KOPT-K1 (cell line): Measurements from ENCODE around the gene CLDN15.
"Not testable (repeated sequence)": the region's sequence is repeated elsewhere in the genome, so short reads cannot be mapped to it uniquely, and the experiment has no call there.

ENCODE experiments used
- H3K27ac ChIP-seq: fragments of 200-600 bp; sonication (generic); 2 replicates; pipeline ENCODE4 v1.5.1; 2016; ENCODE audit warnings: antibody characterized with exemption, mild to moderate bottlenecking, low read depth, low read length; ENCODE audit not compliant: poor library complexity, severe bottlenecking
- H3K36me3 ChIP-seq: fragments of 200-600 bp; sonication (generic); 2 replicates; pipeline ENCODE4 v1.5.1; 2017; ENCODE audit warnings: antibody characterized with exemption, mild to moderate bottlenecking, low read length, moderate library complexity; ENCODE audit not compliant: insufficient read depth
- H3K9me3 ChIP-seq: fragments of 200-600 bp; sonication (generic); 2 replicates; pipeline ENCODE4 v1.5.1; 2017; ENCODE audit warnings: antibody characterized with exemption, low read length, mild to moderate bottlenecking; ENCODE audit not compliant: insufficient read depth, poor library complexity, severe bottlenecking

Gene CLDN15

DNA sequence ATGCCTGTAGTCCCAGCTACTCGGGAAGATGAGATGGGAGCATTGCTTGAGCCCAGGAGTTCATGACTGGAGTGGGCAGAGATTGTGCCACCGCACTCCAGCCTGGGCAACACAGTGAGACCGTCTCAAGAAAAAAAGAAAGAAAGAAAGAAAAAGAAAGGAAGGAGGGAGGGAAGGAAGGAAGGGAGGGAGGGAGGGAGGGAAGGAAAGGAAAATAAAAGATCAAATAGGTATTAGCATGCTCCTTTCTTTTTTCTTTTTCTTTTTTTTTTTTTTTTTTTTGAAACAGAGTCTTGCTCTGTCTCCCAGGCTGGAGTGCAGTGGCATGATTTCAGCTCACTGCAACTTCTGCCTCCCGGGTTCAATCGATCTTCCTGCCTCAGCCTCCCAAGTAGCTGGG lies 15.6 kb upstream of the CLDN15 start:
- H3K27ac ChIP-seq, H3K9me3 ChIP-seq: not testable (repeated sequence)
- peaks cover 16% of the 10 kb centered on the region for H3K36me3 ChIP-seq

DNA sequence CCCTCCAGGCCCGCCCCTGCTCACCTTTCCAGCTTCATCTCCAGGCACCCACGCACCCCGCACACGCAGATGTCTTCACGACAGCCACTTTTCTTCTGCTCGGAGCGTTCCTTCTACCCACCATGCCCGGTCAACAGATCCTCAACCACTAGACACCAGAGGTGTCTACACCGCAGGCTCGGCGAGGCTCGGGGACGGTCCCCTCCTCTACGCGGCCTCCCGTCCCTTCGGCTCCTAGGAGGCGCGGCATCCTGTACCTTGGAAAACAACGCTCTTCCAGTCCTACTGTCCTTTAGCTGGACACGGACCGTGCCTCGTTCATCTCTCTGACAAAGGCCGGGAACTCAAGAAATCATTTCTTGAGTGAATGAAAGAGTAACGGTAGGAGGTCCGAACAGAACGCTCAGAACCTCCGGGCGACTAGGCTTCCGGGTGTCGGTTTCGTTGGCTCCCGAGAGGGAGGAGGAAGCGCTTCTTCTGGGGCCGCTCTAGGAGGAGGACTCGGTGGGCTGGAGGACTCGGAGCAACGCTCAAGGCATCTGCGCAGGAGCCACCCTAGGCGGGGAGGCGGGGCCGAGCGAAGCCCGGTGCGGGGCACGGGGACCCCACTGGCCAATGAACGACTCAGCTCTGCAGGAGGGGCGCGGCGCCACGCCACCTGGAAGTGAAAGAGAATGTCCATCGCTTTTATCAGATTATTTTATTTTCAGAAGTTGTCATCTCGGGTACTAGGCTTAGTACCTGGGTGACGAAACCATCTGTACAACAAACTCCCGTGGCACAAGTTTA lies 14.5 kb upstream of the CLDN15 start:
- peaks cover 19% of the 10 kb centered on the region for H3K36me3 ChIP-seq
- no peaks in the 10 kb centered on the region for H3K9me3 ChIP-seq
- peak overlapping the region; percentile 76 for H3K27ac ChIP-seq

- H3K36me3 ChIP-seq = peaks cover 26% of the 10 kb centered on the region
- no peak overlapping the region for H3K27ac ChIP-seq
- H3K9me3 ChIP-seq = no peaks in the 10 kb centered on the region
Observed at GRCh38 chr7:101250324-101250723, 12.7 kb upstream of the CLDN15 start.

DNA sequence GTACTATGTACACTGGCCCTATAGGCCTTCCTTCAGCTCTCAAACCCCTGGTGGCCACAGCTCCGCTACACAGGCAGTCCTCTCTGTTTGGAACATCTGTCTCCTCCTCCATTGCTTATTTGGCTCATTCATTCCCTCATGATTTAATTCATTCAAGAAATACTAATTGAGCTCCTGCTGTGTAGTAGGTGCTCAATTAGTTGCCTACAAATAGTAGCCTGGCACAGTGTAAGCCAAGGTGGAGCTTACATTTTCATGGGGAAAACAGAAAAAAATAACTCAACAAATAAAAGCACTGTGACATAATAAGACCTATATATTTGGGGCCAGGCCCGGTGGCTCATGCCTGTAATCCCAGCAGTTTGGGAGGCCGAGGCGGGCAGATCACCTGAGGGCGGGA lies 10.7 kb upstream of the CLDN15 start:
- Histone ChIP-seq H3K36me3 (peaks cover 30% of the 10 kb centered on the region), H3K9me3 (no peaks in the 10 kb centered on the region), H3K27ac (no peak overlapping the region)

- Histone ChIP-seq H3K36me3 (peaks cover 56% of the 10 kb centered on the region), H3K9me3 (no peaks in the 10 kb centered on the region), H3K27ac (peak overlapping the region; percentile 81)
Observed at GRCh38 chr7:101245147-101245668, 7.6 kb upstream of the CLDN15 start.

DNA sequence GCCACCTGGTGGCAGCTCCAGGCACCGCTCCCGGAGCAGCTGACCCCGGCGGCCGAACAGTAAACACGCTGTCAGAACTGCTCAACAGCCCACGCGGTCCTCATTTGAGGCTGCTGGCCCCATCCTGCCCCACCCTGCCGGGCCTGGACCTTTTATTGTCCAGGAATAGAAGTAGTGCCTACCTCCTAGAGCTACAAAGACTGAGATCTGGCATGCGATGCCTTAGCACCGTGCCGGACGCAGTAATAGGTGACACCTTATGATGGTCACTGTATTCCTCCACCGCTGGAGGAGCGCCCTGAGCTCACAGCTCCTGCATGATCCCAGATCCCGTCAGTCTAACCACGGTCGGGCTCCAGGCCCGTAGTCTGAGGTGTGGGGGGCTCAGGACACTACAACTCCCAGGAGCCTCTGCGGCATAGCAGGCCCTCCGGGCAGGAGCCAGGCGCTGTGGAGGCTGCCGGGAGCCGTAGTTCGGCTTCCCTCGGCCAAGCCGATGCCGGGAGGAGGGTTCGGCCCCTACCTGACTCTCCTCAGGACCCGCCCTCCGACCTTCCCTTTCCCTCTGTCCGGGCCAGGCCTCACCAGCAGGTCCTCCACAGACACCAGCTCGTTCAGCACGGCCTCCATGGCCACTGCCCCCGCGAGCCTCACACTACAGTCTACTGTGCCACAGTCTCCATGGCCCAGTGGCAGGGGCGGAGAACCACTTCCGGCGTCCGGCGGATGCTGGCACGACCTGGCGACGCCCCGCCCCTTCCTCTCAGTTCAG lies 7.0 kb upstream of the CLDN15 start, which contains the start of gene FIS1:
Gene FIS1 (minus strand): TSS at position 707 of the 772 bp plus-strand sequence. CDS start 77 bp downstream, at position 630.
- H3K27ac ChIP-seq = peak within 1 kb of the TSS; percentile 81
- no peaks in the 10 kb centered on the region for H3K9me3 ChIP-seq
- H3K36me3 ChIP-seq = peaks cover 57% of the 10 kb centered on the region

- Histone ChIP-seq H3K27ac (peak overlapping the region; percentile 81), H3K36me3 (peaks cover 56% of the 10 kb centered on the region), H3K9me3 (no peaks in the 10 kb centered on the region)
Observed at GRCh38 chr7:101243646-101244374, 6.2 kb upstream of the CLDN15 start.

- no peaks in the 10 kb centered on the region for H3K9me3 ChIP-seq
- H3K36me3 ChIP-seq = peaks cover 68% of the 10 kb centered on the region
- H3K27ac ChIP-seq = no peak overlapping the region
Observed at GRCh38 chr7:101241443-101242349, 4.1 kb upstream of the CLDN15 start.

GRCh38 chr7:101241015-101241363 lies 3.4 kb upstream of the CLDN15 start:
- Histone ChIP-seq H3K27ac (no peak overlapping the region), H3K36me3 (peaks cover 73% of the 10 kb centered on the region), H3K9me3 (no peaks in the 10 kb centered on the region)

DNA sequence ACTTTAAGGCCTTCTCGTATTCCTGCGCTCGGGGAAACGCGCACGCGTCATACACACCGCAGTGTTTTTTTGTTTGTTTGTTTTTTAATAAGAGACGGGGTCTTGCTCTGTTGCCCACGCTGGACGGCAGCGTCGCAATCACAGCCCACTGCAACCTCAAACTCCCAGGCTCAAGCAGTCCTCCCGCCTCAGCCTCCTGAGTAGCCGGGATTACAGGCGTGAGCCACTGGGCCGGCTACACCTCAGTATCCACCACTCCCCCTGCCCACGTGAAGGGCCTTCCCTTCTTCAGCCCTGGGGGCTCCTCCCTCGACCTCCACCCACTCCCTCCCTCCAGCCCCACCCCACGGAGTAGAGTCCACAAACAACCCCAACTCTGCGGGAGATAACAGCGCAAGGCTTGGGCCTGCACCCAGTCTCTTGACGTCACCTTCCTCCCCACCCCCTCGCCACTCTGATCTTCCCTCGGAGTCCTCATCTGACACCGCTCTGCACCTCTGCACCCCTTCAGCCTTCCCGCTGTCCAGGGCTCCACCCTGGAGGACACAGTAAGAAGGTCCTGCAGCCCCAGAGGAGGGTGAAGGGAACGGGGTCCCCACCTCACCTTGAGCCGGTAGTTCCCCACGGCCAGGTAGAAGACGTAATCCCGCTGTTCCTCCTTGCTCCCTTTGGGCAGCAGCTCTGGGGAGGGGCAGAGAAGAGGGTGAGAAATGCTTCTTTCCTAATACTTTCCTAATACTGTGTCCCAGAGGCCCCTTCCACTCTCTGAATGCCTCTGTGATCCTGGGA lies 2.8 kb upstream of the CLDN15 start:
- no peak overlapping the region for H3K27ac ChIP-seq
- H3K36me3 ChIP-seq = peaks cover 74% of the 10 kb centered on the region
- no peaks in the 10 kb centered on the region for H3K9me3 ChIP-seq

DNA sequence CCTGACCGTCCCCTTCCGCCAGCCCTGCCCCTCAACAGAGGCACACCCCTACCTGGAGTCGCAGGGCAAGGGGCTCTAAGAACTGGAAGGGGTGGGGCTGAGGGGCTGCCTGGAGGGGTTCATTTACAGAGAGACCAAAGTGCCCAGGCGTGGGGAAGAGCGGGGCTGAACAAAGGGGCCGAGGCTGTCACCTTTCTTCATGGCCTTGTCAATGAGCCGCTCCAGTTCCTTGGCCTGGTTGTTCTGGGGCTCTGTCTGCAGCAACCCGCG lies 2.3 kb upstream of the CLDN15 start:
- Histone ChIP-seq H3K36me3 (peaks cover 76% of the 10 kb centered on the region), H3K9me3 (no peaks in the 10 kb centered on the region), H3K27ac (no peak overlapping the region)

GRCh38 chr7:101239191-101239950 lies 1.8 kb upstream of the CLDN15 start:
- Histone ChIP-seq H3K27ac (no peak overlapping the region), H3K36me3 (peaks cover 81% of the 10 kb centered on the region), H3K9me3 (no peaks in the 10 kb centered on the region)
